Endodermal cell (in vitro differentiated cells): Measurements from ENCODE around the gene COL4A1. TPM values are rescaled to one million over a fixed set of nuclear protein-coding genes. Genes with fewer than 3 reads are reported as not detected.

Experiments
- DNase-seq: peaks from one replicate; pipeline ENCODE4 v3.0.0-alpha.2; 2017
- H3K27ac ChIP-seq: 2 replicates; pipeline ENCODE4 v1.5.1; 2013; ENCODE audit warnings: mild to moderate bottlenecking, low read depth, low read length, moderate library complexity
- H3K27me3 ChIP-seq: 2 replicates; pipeline ENCODE4 v1.6.1; 2013; ENCODE audit warnings: mild to moderate bottlenecking, low read length, moderate library complexity; ENCODE audit not compliant: insufficient read depth, control insufficient read depth, poor library complexity, severe bottlenecking
- H3K36me3 ChIP-seq: 2 replicates; pipeline ENCODE4 v1.7.0; 2013; ENCODE audit warnings: mild to moderate bottlenecking, low read length, moderate library complexity; ENCODE audit not compliant: control insufficient read depth, insufficient read depth
- H3K4me1 ChIP-seq: one replicate; pipeline ENCODE4 v1.7.0; 2013; ENCODE audit warnings: low read length; ENCODE audit not compliant: control insufficient read depth, insufficient read depth
- H3K4me3 ChIP-seq: 2 replicates; pipeline ENCODE4 v1.5.1; 2013; ENCODE audit warnings: mild to moderate bottlenecking, low read length, moderate library complexity
- H3K9ac ChIP-seq: 2 replicates; pipeline ENCODE4 v1.6.1; 2013; ENCODE audit warnings: mild to moderate bottlenecking, low read length, moderate library complexity; ENCODE audit not compliant: poor library complexity, severe bottlenecking; ENCODE audit errors: extremely low read depth
- H3K9me3 ChIP-seq: 2 replicates; pipeline ENCODE4 v1.6.1; 2013; ENCODE audit warnings: mild to moderate bottlenecking, low read length, moderate library complexity; ENCODE audit not compliant: control insufficient read depth
- H3K27ac Mint-ChIP-seq: 2 replicates; pipeline ENCODE4 v1.8.0; 2020; ENCODE audit warnings: mixed read lengths
- H3K27me3 Mint-ChIP-seq: 2 replicates; pipeline ENCODE4 v1.8.0; 2021; ENCODE audit warnings: mild to moderate bottlenecking, mixed read lengths; ENCODE audit not compliant: insufficient read depth
- H3K36me3 Mint-ChIP-seq: 2 replicates; pipeline ENCODE4 v1.8.0; 2020; ENCODE audit warnings: low read depth, mixed read lengths
- H3K4me1 Mint-ChIP-seq: 2 replicates; pipeline ENCODE4 v1.8.0; 2020; ENCODE audit warnings: mixed read lengths
- H3K4me3 Mint-ChIP-seq: 2 replicates; pipeline ENCODE4 v1.8.0; 2020; ENCODE audit warnings: mild to moderate bottlenecking, moderate library complexity, mixed read lengths
- H3K9me3 Mint-ChIP-seq: 2 replicates; pipeline ENCODE4 v1.8.0; 2020; ENCODE audit warnings: mild to moderate bottlenecking, mixed read lengths
- CTCF ChIP-seq: fragments of 200-600 bp; sonication (generic); conservative IDR thresholded peaks from 2 replicates; pipeline ENCODE4 v1.5.0; 2021; ENCODE audit warnings: antibody characterized with exemption, mild to moderate bottlenecking
- WGBS, 2 experiments: methylation state at CpG; one replicate each; pipeline versions ENCODE4 v1.1.5 to v1.1.7; 2013; ENCODE audit warnings: missing lambda C conversion rate in 2 of 2, mixed read lengths in 1 of 2; ENCODE audit not compliant: insufficient coverage in 1 of 2, insufficient read length in 1 of 2; 5-methylcytosine and 5-hydroxymethylcytosine counted together
- total RNA-seq, 2 donors: library from RNA; stranded (reverse); fragmentation: NEBNext Ultra II Directional in 1 of 2; extraction: Animal tissue kit (Norgen Biotek cat#: 25700) in 1 of 2; gene quantifications; 2 replicates in 1 of 2; 3 replicates in 1 of 2; pipeline ENCODE4 v1.2.1, GENCODE V29; 2021

Gene COL4A1
- total RNA-seq, 2 donors from 2014 or later = 702 to 764 TPM

- Mint-ChIP-seq H3K4me3 (no peak overlapping the region), H3K36me3 (peaks cover 64% of the 10 kb centered on the region), H3K27me3 (no peaks in the 10 kb centered on the region), H3K9me3 (peaks cover 6% of the 10 kb centered on the region), H3K4me1 (peaks cover 39% of the 10 kb centered on the region), H3K27ac (no peak overlapping the region)
- WGBS, 2 experiments = 89 to 95% methylated on average over 3 of the region's 3 CpGs
- H3K9me3 ChIP-seq = peaks cover 26% of the 10 kb centered on the region
- H3K4me3 ChIP-seq = peak overlapping the region; percentile 17
- no peak for TF ChIP-seq CTCF
- DNase-seq = no peak
- peaks cover 15% of the 10 kb centered on the region for H3K4me1 ChIP-seq
- no peak overlapping the region for H3K9ac ChIP-seq
- no peak overlapping the region for H3K27ac ChIP-seq
- H3K36me3 ChIP-seq = peaks cover 79% of the 10 kb centered on the region
- no peaks in the 10 kb centered on the region for H3K27me3 ChIP-seq
Measured at GRCh38 chr13:110293649-110294048, 13.3 kb downstream of the COL4A1 start.

GRCh38 chr13:110293037-110293436 lies 13.9 kb downstream of the COL4A1 start:
- peaks cover 69% of the 10 kb centered on the region for H3K36me3 Mint-ChIP-seq
- no peaks in the 10 kb centered on the region for H3K27me3 Mint-ChIP-seq
- peaks cover 34% of the 10 kb centered on the region for H3K4me1 Mint-ChIP-seq
- no peak overlapping the region for H3K27ac Mint-ChIP-seq
- Histone ChIP-seq H3K27ac (no peak overlapping the region), H3K36me3 (peaks cover 84% of the 10 kb centered on the region), H3K9me3 (peaks cover 26% of the 10 kb centered on the region), H3K4me3 (peak overlapping the region; percentile 17), H3K4me1 (peaks cover 9% of the 10 kb centered on the region), H3K27me3 (no peaks in the 10 kb centered on the region), H3K9ac (no peak overlapping the region)
- H3K9me3 Mint-ChIP-seq = peaks cover 6% of the 10 kb centered on the region
- no peak overlapping the region for H3K4me3 Mint-ChIP-seq
- 95% methylated on average over 6 to 7 of the region's 7 CpGs for WGBS, 2 experiments
- no peak for DNase-seq
- TF ChIP-seq CTCF = no peak

- TF ChIP-seq CTCF = no peak
- Mint-ChIP-seq H3K9me3 (peaks cover 6% of the 10 kb centered on the region), H3K27me3 (no peaks in the 10 kb centered on the region), H3K4me1 (peaks cover 21% of the 10 kb centered on the region), H3K4me3 (no peak overlapping the region), H3K36me3 (peaks cover 84% of the 10 kb centered on the region), H3K27ac (no peak overlapping the region)
- Histone ChIP-seq H3K9ac (no peak overlapping the region), H3K36me3 (peaks cover 94% of the 10 kb centered on the region), H3K27ac (no peak overlapping the region), H3K27me3 (no peaks in the 10 kb centered on the region), H3K4me1 (peaks cover 3% of the 10 kb centered on the region), H3K9me3 (peaks cover 26% of the 10 kb centered on the region), H3K4me3 (no peak overlapping the region)
- WGBS, 2 experiments = 97% methylated on average over 6 to 9 of the region's 9 CpGs
- DNase-seq = peak; percentile 20
Measured at GRCh38 chr13:110291286-110291685, 15.7 kb downstream of the COL4A1 start.
